ENCODE measurements around the gene CYP2U1. TPM values are rescaled to one million over a fixed set of nuclear protein-coding genes. Genes with fewer than 3 reads are reported as not detected.

The CYP2U1 gene
- total and polyA plus RNA-seq, 2 of the 4 experiments (the other 2 are of a cell fraction): 6.1 to 11.1 TPM

- in situ Hi-C loops (cut with MboI; ENCODE audit: low sequenced_read_pairs): no loop called here
- POLR2A ChIA-PET (ENCODE audit: unreplicated experiment): no interaction called here
Observed at GRCh38 chr4:107908377-107908776, 23.0 kb upstream of the CYP2U1 start.

More at GRCh38 chr4:107908377-107908776, 23.0 kb upstream of the CYP2U1 start:
- H4K8ac ChIP-seq (ENCODE audit: low read depth in 2 of 2, low read length in 2 of 2): no peak overlapping the region
- no peaks in the 10 kb centered on the region for H4K20me1 ChIP-seq (ENCODE audit: insufficient read depth, low read length)
- no peaks in the 10 kb centered on the region for H3K9me1 ChIP-seq (ENCODE audit: insufficient read depth, low read length)
- H3K79me1 ChIP-seq (ENCODE audit: low read depth in 1 of 2, low read length in 2 of 2): no peaks in the 10 kb centered on the region
- no peaks in the 10 kb centered on the region for H3K36me3 ChIP-seq (ENCODE audit: control insufficient read depth, insufficient read depth, low read length)
- dilution Hi-C loops (cut with HindIII; ENCODE audit: low sequenced_read_pairs, unreplicated experiment) (no loop called here), intact Hi-C loops (cut with micrococcal nuclease) (no loop called here)
- no peak overlapping the region for H3K4me3 ChIP-seq (ENCODE audit: insufficient read depth, low read depth, low read length)
- TF ChIP-seq MXI1 (IDR thresholded peaks at IDR 0.05; ENCODE audit: borderline replicate concordance, low read depth, low read length) (no peak), NFE2L2 (IDR thresholded peaks at IDR 0.05; ENCODE audit: low read depth, low read length) (no peak), SMC3 (IDR thresholded peaks at IDR 0.05; ENCODE audit: low read depth, low read length) (no peak), ELK1 (IDR thresholded peaks at IDR 0.05; ENCODE audit: borderline replicate concordance, low read depth, low read length) (no peak), CHD1 (IDR thresholded peaks at IDR 0.05; ENCODE audit: low read depth, low read length) (no peak), BHLHE40 (IDR thresholded peaks at IDR 0.05; ENCODE audit: low read depth, low read length) (no peak), FOS (IDR thresholded peaks at IDR 0.05; ENCODE audit: low read depth, low read length) (no peak), RCOR1 (IDR thresholded peaks at IDR 0.05; ENCODE audit: insufficient replicate concordance, low read length) (no peak), CTCF (conservative IDR thresholded peaks at IDR 0.05; ENCODE audit: low read depth, low read length) (no peak), RAD21 (IDR thresholded peaks at IDR 0.05; ENCODE audit: low read length) (no peak), CEBPB (IDR thresholded peaks at IDR 0.05; ENCODE audit: low read depth, low read length) (no peak), MAZ (IDR thresholded peaks at IDR 0.05; ENCODE audit: borderline replicate concordance, low read depth, low read length) (no peak)
- no peak overlapping the region for H2BK20ac ChIP-seq (ENCODE audit: low read depth, low read length)
- H2AFZ ChIP-seq (replicated peaks; ENCODE audit: low read length, poor library complexity): no peak overlapping the region
- H4K5ac ChIP-seq (ENCODE audit: low read depth, low read length): no peak overlapping the region
- H2BK15ac ChIP-seq (ENCODE audit: low read depth, low read length): no peak overlapping the region
- no peak overlapping the region for H3K18ac ChIP-seq (ENCODE audit: low read depth, low read length)
- H3K14ac ChIP-seq (replicated peaks; ENCODE audit: low read depth, low read length): no peak overlapping the region
- H3K4me1 ChIP-seq (ENCODE audit: control insufficient read depth, insufficient read depth, low read length): no peaks in the 10 kb centered on the region
- H3K27me3 ChIP-seq (ENCODE audit: control insufficient read depth, insufficient read depth, low read length): no peaks in the 10 kb centered on the region
- BruUV-seq (replicated peaks): no TSS peak
- no peak overlapping the region for H3K4ac ChIP-seq (ENCODE audit: low read depth, low read length)
- H3K27ac ChIP-seq (ENCODE audit: insufficient read depth, low read length): no peak overlapping the region
- no peak for ATAC-seq (ENCODE audit: low read depth)
- H3K56ac ChIP-seq (ENCODE audit: extremely low read depth, insufficient read depth, low read length): no peak overlapping the region
- WGBS, 2 experiments (ENCODE audit: extremely low coverage in 2 of 2, insufficient read length in 1 of 2): 94% methylated on average over 2 of the region's 7 CpGs; no CpG with 5 or more reads in 1 of the 2 experiments
- H2BK120ac ChIP-seq (ENCODE audit: low read depth, low read length): no peak overlapping the region
- no peaks in the 10 kb centered on the region for H3K9me3 ChIP-seq (ENCODE audit: control insufficient read depth, insufficient read depth, low read length)
- no peak for DNase-seq
- no peak overlapping the region for H2BK5ac ChIP-seq (ENCODE audit: low read depth, low read length, poor library complexity, severe bottlenecking)
- H3K23ac ChIP-seq (ENCODE audit: low read depth, low read length): no peak overlapping the region
- no peak overlapping the region for H2AK5ac ChIP-seq (ENCODE audit: low read depth, low read length)
- no peak overlapping the region for H2AK9ac ChIP-seq (replicated peaks; ENCODE audit: low read depth, low read length, poor library complexity)
- no peak overlapping the region for H3K9ac ChIP-seq (ENCODE audit: low read depth, low read length)
- H4K91ac ChIP-seq (ENCODE audit: insufficient read depth, low read depth, low read length): no peak overlapping the region
- no peak overlapping the region for H3K4me2 ChIP-seq (ENCODE audit: low read depth, low read length)
- CTCF ChIA-PET: interaction anchor here (1.7 kb wide), 1 partner anchor 150 kb away, joined by 6 read pairs; no protein-coding TSS in a partner anchor
